ENCODE results near the gene CLDN3. TPM values are rescaled to one million over a fixed set of nuclear protein-coding genes. Genes with fewer than 3 reads are reported as not detected.
A peak's percentile ranks its signal among the peaks of the same experiment; 100 is the strongest.

CLDN3 gene
- total and polyA plus RNA-seq, 2 donors (not counting 1 experiment from before 2014, with no cell fraction given), result not detected

DNA sequence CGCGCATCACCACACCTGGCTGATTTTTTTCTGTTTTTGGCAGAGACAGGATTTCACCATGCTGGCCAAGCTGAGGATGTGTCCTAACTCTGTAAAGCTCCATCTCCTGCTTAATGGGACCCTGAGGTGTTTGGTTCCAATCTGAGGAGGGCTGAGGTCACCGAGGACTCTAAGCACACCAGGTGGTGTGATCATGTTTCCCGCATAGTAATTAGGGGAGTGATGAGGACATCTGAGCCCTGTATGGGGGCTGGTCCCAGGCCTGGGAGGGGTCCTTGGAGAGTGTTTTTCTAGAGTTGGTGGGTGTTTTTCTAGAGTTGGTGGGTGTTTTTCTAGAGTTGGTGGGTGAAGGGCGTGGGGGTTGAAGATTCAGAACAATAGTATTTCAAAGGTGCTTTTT lies 28.5 kb downstream of the CLDN3 start:
- Histone ChIP-seq H2AFZ (ENCODE audit: insufficient read depth, low read depth, low read length, poor library complexity, severe bottlenecking) (no peak overlapping the region), H3K27ac (ENCODE audit: low read length in 2 of 2) (no peak overlapping the region), H3K4me3 (ENCODE audit: control extremely low read depth in 1 of 5, extremely low read depth in 1 of 5, insufficient read depth in 1 of 5, low read depth in 2 of 5, low read length in 4 of 5) (no peak overlapping the region), H3K4me2 (replicated peaks; ENCODE audit: low read depth, low read length, poor library complexity, severe bottlenecking) (no peak overlapping the region), H3K9ac (ENCODE audit: low read length) (no peak overlapping the region), H3K36me3 (replicated peaks in 1 of 2; ENCODE audit: control extremely low read depth in 1 of 2, control insufficient read depth in 1 of 2, extremely low read depth in 1 of 2, insufficient read depth in 2 of 2, low read length in 1 of 2) (peaks cover 0 to 7% of the 10 kb centered on the region in 2 experiments), H3K79me2 (ENCODE audit: control insufficient read depth, insufficient read depth, low read length) (peaks cover 4% of the 10 kb centered on the region), H3K9me3 (ENCODE audit: control extremely low read depth in 1 of 3, control insufficient read depth in 2 of 3, insufficient read depth in 1 of 3, low read length in 2 of 3) (no peaks in the 10 kb centered on the region), H4K20me1 (ENCODE audit: control insufficient read depth, insufficient read depth, low read length, poor library complexity, severe bottlenecking) (peaks cover 8% of the 10 kb centered on the region), H3K4me1 (ENCODE audit: control insufficient read depth in 2 of 2, insufficient read depth in 2 of 2, low read length in 2 of 2) (peaks cover 4 to 11% of the 10 kb centered on the region in 2 donors), H3K27me3 (replicated peaks in 1 of 4; ENCODE audit: control extremely low read depth in 1 of 4, control insufficient read depth in 3 of 4, insufficient read depth in 4 of 4, low read length in 3 of 4) (peaks cover 0 to 4% (median 0%) of the 10 kb centered on the region in 4 experiments)
- DNase-seq (no peak), ATAC-seq (ENCODE audit: low read depth) (no peak)
- Mint-ChIP-seq H3K4me1 (peaks cover 7% of the 10 kb centered on the region), H3K4me3 (no peak overlapping the region), H3K27ac (no peak overlapping the region), H3K27me3 (no peaks in the 10 kb centered on the region), H3K9me3 (ENCODE audit: insufficient read depth) (no peaks in the 10 kb centered on the region)
- POLR2A ChIA-PET, result no interaction called here
- TF ChIP-seq EZH2 (IDR thresholded peaks at IDR 0.05; ENCODE audit: borderline replicate concordance, insufficient read depth, low read depth, low read length, poor library complexity, severe bottlenecking), result no peak
- TF ChIP-seq, protein P1, sequence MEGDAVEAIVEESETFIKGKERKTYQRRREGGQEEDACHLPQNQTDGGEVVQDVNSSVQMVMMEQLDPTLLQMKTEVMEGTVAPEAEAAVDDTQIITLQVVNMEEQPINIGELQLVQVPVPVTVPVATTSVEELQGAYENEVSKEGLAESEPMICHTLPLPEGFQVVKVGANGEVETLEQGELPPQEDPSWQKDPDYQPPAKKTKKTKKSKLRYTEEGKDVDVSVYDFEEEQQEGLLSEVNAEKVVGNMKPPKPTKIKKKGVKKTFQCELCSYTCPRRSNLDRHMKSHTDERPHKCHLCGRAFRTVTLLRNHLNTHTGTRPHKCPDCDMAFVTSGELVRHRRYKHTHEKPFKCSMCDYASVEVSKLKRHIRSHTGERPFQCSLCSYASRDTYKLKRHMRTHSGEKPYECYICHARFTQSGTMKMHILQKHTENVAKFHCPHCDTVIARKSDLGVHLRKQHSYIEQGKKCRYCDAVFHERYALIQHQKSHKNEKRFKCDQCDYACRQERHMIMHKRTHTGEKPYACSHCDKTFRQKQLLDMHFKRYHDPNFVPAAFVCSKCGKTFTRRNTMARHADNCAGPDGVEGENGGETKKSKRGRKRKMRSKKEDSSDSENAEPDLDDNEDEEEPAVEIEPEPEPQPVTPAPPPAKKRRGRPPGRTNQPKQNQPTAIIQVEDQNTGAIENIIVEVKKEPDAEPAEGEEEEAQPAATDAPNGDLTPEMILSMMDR (IDR thresholded peaks at IDR 0.05), result no peak
- intact Hi-C loops (cut with micrococcal nuclease), result no loop called here
- 91% methylated on average over 5 of the region's 5 CpGs for WGBS (ENCODE audit: insufficient coverage)
- CTCF ChIA-PET, result no interaction called here

DNA sequence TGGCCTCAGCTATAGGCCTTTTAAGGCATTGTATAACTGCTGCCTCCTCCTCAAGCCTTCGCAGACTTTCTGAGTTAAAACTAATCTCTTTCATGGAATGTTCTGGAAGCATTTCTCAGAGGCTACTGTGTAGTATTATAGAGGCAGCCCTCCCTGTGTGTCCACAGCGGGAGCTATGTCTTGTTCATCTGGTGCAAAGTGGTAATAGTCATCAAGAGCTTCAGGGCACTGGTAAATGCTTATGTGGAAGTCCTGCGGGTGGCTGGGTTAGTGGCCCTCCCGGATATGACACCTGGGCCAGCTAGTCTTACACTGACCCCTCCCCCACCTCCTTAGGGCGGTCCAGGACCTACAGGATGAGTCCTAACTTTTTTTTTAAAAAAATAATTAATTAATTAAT lies 29.3 kb downstream of the CLDN3 start:
- Mint-ChIP-seq H3K27ac (peak overlapping the region; percentile 26), H3K4me1 (peaks cover 7% of the 10 kb centered on the region), H3K4me3 (peak overlapping the region; percentile 50), H3K9me3 (ENCODE audit: insufficient read depth) (no peaks in the 10 kb centered on the region), H3K27me3 (no peaks in the 10 kb centered on the region)
- DNase-seq (no peak), ATAC-seq (ENCODE audit: low read depth) (no peak)
- WGBS (ENCODE audit: insufficient coverage), result 100% methylated on average over 1 of the region's 5 CpGs
- Histone ChIP-seq H3K9ac (ENCODE audit: low read length) (no peak overlapping the region), H2AFZ (ENCODE audit: insufficient read depth, low read depth, low read length, poor library complexity, severe bottlenecking) (no peak overlapping the region), H4K20me1 (ENCODE audit: control insufficient read depth, insufficient read depth, low read length, poor library complexity, severe bottlenecking) (peaks cover 8% of the 10 kb centered on the region), H3K4me1 (ENCODE audit: control insufficient read depth in 2 of 2, insufficient read depth in 2 of 2, low read length in 2 of 2) (peaks cover 4 to 11% of the 10 kb centered on the region in 2 donors), H3K27ac (ENCODE audit: low read length in 2 of 2) (no peak overlapping the region), H3K27me3 (replicated peaks in 1 of 4; ENCODE audit: control extremely low read depth in 1 of 4, control insufficient read depth in 3 of 4, insufficient read depth in 4 of 4, low read length in 3 of 4) (peaks cover 0 to 4% (median 0%) of the 10 kb centered on the region in 4 experiments), H3K36me3 (replicated peaks in 1 of 2; ENCODE audit: control extremely low read depth in 1 of 2, control insufficient read depth in 1 of 2, extremely low read depth in 1 of 2, insufficient read depth in 2 of 2, low read length in 1 of 2) (peaks cover 0 to 7% of the 10 kb centered on the region in 2 experiments), H3K79me2 (ENCODE audit: control insufficient read depth, insufficient read depth, low read length) (peaks cover 4% of the 10 kb centered on the region), H3K4me3 (ENCODE audit: control extremely low read depth in 1 of 5, extremely low read depth in 1 of 5, insufficient read depth in 1 of 5, low read depth in 2 of 5, low read length in 4 of 5) (no peak overlapping the region), H3K4me2 (replicated peaks; ENCODE audit: low read depth, low read length, poor library complexity, severe bottlenecking) (no peak overlapping the region), H3K9me3 (ENCODE audit: control extremely low read depth in 1 of 3, control insufficient read depth in 2 of 3, insufficient read depth in 1 of 3, low read length in 2 of 3) (no peaks in the 10 kb centered on the region)
- ChIA-PET CTCF (interaction anchor here (1.0 to 1.9 kb wide), 2 partner anchors 114 to 131 kb away, joined by 4 to 5 read pairs; no protein-coding TSS in a partner anchor), POLR2A (no interaction called here)
- intact Hi-C loops (cut with micrococcal nuclease), result no loop called here
- TF ChIP-seq, protein P1 (IDR thresholded peaks at IDR 0.05), result no peak
- TF ChIP-seq EZH2 (IDR thresholded peaks at IDR 0.05; ENCODE audit: borderline replicate concordance, insufficient read depth, low read depth, low read length, poor library complexity, severe bottlenecking), result no peak

Data from B cell (primary cell).